NCI-H128 (cell line): Measurements from ENCODE around the gene CHGA.

Experiments used
- DNase-seq: peaks from one replicate; lab custom pipeline; 2025; ENCODE audit not compliant: unreplicated experiment; lab: John Stamatoyannopoulos, UW

CHGA gene

DNA sequence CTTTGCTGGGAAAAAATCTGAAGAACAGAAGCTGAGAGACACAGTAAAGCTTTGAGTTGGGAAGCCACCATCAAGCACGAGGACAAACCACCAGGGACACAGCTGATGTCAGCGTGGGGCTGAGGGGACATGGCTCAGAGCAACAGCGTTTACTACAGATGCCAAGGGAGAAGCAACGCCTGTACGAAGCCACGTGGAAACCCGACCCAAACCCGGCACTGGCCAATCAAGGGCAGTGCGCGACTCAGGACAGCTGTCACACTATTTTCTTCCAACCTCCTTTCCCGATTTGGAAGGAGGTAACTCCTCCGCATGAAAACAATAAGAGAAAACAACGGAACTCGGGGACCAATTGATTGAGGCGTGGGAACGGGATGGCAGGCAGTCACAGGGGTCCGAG lies 20.2 kb upstream of the CHGA start:
- no peak for DNase-seq

DNA sequence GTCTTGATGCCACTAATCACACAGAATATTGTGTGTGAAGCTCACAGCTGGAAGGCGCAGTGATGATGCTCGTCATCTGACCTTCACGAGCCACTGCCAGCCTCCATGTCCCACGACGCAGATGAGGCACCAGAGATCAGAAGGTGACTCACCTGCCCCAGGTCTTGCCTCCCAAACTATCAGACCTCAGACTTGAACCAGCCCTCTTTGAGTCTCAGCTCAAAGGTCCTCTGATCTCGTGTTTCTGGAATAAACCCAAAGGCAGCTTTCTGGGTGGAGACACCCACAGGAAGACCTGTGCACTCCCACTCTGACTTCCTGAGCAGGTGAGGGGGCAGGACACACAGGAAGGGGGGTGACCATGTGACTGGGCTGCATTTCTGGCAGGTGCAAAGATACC lies 19.6 kb upstream of the CHGA start:
- no peak for DNase-seq

DNA sequence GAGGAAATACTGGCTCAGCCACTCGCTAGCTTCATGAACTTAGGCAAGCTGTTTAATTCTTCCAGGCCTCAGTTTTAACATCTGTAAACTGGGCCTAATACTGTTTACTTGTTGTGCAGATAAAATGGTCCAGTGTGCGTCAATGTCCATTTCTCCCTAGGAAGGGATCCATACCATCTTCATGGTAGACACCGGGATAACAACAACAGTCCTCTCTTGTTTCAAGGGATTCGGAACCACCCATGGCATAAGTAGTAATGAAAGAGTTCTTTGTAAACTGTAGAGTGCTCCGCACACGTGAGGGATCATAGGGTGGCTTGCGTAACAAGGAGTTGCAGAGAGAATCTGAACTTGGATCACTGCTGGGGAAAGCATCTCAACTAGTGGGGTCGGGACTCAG lies 17.3 kb upstream of the CHGA start:
- no peak for DNase-seq

GRCh38 chr14:92906420-92906819 lies 16.5 kb upstream of the CHGA start:
- no peak for DNase-seq

- no peak for DNase-seq
These were observed 16.1 kb upstream of the CHGA start for GRCh38 chr14:92906823-92907222.

- no peak for DNase-seq
These were observed 15.5 kb upstream of the CHGA start for GRCh38 chr14:92907316-92907911.

- no peak for DNase-seq
These were observed 8.8 kb upstream of the CHGA start for GRCh38 chr14:92914087-92914656.

GRCh38 chr14:92916201-92916600 lies 6.7 kb upstream of the CHGA start:
- no peak for DNase-seq

DNA sequence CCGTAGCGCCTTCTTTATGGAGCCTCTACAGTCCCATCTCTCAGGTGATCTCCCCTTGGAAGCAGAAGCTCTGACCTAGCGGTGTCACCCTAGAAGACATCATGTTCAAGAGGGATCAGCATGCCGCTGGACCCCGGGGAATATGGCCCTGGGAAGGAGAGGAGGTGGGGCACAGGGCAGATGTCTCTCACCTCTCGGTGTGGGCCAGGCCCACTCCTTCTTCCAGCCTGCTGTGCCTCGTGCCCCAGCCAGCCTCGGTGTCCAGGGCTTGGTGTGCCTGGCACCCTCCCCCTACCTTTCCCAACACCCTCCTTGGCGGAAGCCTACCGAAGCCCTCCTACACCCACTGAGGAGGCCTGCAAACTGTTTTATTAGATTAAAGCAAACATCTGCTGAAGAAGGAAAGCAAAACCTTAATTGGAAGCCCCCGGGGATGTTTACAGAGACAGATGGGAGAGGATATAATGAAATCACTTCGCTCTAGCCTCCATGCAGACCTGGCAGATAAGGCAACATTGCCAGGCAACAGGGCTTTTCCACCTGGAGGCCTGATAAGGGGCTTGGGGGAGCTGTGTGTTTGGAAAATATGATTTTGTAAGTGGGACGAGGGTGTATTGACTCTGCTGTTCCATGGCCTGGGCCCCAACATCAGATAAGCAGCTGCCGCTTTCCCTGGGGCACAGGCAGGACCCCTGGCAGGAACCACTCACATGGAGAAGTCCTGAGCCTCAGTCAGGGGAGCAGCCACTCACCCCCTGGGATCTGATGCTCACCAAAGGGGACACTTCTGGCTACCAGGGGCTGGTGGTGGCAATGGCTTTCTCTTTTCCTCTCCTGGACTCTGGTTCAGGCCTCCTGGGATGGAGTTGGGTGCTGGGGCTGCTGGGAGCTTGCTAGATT lies 5.7 kb upstream of the CHGA start:
- no peak for DNase-seq

DNA sequence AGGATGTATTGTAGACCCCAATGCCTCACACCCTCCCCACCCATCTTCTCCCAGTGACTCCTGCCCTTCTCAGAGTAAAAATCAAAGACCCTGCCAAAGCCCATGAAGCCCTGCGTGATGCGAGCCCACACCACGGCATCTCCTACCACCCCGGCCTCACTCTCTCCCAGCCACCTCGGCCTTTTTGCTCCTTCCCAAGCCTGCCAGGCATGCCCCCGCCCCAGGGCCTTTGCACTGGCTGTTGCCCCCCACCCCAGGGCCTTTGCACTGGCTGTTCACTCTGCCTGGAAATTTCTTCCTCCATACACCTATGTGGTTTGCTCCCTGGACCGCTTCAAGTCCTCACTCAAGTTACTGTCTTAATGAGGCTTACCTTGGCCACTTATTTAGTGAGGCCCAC lies 5.0 kb upstream of the CHGA start:
- DNase-seq = no peak

DNA sequence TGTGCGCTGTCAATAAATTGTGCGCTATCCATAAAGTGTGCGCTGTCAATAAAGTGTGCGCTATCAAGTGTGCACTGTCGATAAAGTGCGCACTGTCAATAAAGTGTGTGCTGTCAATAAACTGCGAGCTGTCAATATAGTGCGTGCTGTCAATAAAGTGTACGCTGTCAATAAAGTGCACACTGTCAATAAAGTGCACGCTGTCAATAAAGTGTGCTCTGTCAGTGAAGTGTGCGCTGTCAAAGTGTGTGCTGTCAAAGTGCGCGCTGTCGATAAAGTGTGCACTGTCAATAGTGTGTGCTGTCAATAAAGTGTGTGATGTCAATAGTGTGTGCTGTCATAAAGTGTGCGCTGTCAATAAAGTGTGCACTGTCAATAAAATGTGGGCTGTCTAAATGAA lies 2.9 kb upstream of the CHGA start:
- no peak for DNase-seq

DNA sequence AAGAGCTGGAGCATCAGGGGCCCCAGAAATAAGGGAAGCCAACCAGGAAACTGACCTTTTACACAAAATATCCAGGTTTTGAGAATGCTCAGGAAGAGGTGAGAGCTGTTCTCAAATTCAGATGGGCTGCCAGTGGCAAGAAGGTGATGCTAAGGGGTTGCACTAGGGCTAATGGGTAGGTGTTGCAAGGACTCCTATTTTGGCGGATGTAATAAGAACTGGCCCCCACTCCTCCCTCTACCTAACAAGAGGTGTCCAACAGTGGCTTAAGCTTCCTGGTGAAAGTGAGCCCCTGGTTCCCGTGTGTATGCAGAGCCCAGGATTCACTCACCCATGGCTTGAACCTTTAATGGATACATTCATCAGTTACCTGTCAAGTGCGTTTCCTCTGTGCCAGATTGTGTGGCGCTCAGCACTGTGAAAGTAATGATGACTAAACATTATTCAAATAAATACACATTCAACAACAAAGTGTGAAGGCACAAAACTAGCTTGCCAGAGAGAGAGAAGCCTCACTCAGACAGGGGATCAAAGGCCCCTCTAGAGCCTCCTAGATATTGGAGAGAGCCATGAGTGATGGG lies 705 bp upstream of the CHGA start:
- peak; percentile 52 for DNase-seq

DNA sequence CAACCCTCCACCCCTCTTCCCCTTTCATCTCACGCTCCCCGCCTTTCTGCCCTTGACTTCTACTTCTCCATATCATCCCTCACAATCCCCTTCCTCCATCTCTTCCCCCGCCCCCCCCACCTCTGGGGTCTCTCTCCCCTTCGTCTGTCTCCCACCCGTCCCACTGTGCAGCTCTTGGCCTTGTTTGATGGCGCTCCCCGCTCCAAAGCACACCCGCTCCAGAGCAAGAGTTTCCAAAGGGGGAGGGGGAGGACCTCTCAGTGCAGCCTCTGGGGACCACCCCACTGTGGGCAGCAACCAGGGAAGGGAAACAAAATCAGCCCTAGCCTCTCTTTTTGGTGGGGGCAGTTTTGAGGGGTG lies 774 bp downstream of the CHGA start:
- no peak for DNase-seq

GRCh38 chr14:92924247-92924646 lies 1.3 kb downstream of the CHGA start:
- no peak for DNase-seq

- DNase-seq = no peak
These were observed 2.5 kb downstream of the CHGA start for GRCh38 chr14:92925446-92925845.

- no peak for DNase-seq
These were observed 3.4 kb downstream of the CHGA start for GRCh38 chr14:92926180-92926845.

GRCh38 chr14:92926931-92927330 lies 4.0 kb downstream of the CHGA start:
- DNase-seq = no peak

DNA sequence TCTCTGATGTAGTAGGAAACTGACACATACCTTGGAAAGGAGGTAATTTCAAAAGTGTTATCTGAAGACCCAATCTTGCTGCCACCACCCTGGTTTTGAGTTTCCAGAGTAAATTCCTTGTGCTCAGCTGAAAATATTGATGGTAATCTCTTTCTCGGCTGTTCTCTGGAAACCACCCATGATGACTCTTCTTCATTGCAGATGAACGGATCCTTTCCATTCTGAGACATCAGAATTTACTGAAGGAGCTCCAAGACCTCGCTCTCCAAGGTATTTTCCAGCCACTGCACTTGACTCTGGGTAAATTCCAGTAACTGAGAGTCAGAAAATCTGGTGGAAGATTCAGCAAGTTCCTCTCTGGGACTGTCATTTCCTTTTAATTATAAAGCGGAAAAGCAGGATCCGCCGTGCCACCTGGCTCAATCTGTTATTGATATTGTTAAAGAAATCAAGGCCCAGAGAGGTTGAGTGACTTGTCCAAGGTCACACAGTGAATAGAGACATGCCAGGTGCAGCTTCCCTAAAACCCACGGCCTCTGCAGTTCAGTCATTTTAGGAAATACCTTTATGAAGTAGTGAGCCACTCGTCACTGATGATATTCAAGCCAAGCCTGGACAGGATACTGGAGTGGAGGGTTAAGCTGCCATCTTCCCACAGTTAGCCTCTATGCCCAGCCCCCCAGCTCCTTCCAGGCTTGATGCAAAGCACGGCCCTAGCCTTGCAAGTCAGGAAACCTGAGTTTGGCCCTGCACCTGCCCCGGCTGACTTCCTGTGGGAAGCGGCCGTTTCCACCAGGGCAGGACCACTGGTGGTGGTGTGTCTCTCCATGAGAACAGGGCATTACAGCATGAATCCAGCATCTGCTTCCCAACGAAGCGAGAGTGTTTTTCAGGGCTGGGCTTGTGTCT lies 4.7 kb downstream of the CHGA start:
- DNase-seq = no peak

GRCh38 chr14:92928258-92928629 lies 5.3 kb downstream of the CHGA start:
- no peak for DNase-seq

GRCh38 chr14:92928961-92929688 lies 6.2 kb downstream of the CHGA start:
- DNase-seq = no peak
